Stimulated activated CD8-positive, alpha-beta memory T cell treated with anti-CD3 and anti-CD28 coated beads, Interleukin-15, amount 100 ng/mL, for 48 hours (primary cell): Measurements from ENCODE around the gene ANKRD13C.
"Not testable (repeated sequence)": the region's sequence is repeated elsewhere in the genome, so short reads cannot be mapped to it uniquely, and the experiment has no call there.

Experiments
- DNase-seq, 2 donors: peaks; one replicate each; pipeline ENCODE4 v3.0.0-alpha.2; 2020; ENCODE audit warnings: low read depth in 2 of 2

Gene ANKRD13C

GRCh38 chr1:70360321-70360720 lies 5.8 kb upstream of the ANKRD13C start:
- no peak for DNase-seq

- DNase-seq, result no peak
These were observed 4.5 kb upstream of the ANKRD13C start for GRCh38 chr1:70358921-70359564.

- no peak for DNase-seq
These were observed 1.4 kb upstream of the ANKRD13C start for GRCh38 chr1:70355920-70356319.

DNA sequence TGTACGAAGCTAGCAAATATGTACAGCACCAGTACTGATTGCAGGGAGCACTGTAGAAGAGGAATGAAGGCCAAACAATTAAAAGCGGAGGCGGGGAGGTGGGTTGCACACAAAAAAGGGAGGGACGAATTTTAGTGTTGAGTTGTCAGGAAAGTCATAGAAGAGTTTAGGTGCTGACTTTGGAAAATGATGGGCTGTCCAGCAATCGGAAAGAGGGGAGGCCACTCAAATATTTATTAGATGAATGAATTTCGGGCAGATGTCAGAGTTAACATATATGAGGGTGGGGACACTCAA lies 537 bp upstream of the ANKRD13C start:
- DNase-seq, result no peak

DNA sequence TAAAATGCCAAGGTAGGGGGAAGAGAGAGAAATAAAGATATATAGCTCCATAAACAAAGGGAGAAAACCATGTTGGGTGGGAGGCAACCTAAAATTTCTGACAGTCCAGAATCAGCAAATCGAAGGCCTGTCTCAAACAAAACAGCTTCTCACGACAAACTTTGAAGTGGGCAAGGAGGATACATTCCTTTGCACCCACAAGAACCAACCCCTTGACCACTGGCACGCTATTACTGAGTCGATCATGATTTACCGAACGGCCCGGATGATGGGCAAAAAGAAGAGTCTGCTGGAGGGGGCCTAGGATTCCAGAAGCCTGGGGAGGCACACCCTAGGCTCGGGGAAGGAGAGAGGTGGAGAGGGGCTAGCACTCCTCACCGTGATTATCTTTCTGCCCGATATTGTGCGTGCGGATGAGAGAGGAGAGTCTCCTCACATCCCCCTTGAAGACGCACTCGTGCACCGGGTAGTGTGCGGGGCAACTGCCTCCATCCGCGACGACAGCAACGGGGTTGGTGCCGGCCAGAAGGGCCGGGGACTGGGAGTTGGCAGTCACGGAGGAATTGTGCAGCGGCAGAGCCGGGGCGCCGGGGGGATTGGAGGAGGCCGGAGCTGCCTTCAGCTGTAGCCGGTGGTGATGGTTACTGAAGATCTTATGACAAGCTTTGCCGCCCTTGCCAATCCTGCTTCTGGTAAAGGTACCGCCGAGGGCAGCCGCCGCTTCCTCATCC lies 756 bp downstream of the ANKRD13C start:
- DNase-seq, result peak; percentile 12 to 32

- DNase-seq, result no peak
These were observed 1.5 kb downstream of the ANKRD13C start for GRCh38 chr1:70353044-70353443.

- DNase-seq, result not testable (repeated sequence)
These were observed 4.7 kb downstream of the ANKRD13C start for GRCh38 chr1:70349799-70350198.

DNA sequence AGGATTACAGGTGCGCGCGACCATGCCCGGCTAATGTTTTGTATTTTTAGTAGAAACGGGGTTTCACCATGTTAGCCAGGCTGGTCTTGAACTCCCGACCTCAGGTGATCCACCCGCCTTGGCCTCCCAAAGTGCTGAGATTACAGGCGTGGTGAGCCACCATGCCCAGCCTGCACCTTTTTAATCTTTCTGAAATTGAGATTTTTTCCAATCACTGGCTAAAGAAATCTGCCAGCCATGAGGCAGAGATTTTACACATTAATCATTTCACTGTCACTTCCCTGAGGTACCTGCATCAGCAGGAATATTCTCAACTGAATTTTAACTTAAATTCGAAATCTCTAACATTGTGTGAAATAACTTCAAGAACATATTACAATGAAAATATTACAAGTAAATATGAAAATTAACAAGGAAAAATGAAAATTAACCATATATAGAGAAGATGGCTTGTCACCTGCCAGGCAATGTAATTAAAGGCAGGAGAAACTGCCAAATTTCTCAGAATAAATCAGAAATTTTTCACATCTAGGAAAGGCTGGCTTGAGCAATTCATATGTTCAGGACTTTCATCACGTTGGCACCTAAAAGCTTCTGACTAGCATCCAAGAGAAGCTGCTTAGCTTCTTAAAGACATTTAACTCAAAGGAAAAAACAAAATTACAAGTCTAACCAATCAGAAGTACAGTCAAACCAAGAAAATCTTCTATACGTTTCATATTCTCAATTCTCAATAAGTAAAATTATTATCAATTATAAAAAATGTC lies 5.9 kb downstream of the ANKRD13C start:
- no peak for DNase-seq

DNA sequence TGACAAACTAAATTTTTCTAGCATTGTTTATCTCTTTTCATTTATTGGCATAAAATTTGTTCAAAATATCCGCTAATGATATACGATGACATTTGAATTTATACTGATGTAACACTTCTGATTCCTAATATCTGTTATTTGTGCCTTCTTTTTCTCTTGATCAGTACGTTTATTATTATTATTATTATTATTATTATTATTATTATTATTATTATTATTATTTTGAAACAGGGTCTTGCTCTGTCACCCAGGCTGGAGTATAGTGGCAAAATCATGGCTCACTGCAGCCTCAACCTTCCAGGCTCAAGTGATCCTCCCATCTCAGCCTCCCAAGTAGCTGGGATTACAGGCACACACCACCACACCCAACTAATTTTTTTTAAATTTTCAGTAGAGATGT lies 14.9 kb downstream of the ANKRD13C start:
- DNase-seq, result not testable (repeated sequence)

DNA sequence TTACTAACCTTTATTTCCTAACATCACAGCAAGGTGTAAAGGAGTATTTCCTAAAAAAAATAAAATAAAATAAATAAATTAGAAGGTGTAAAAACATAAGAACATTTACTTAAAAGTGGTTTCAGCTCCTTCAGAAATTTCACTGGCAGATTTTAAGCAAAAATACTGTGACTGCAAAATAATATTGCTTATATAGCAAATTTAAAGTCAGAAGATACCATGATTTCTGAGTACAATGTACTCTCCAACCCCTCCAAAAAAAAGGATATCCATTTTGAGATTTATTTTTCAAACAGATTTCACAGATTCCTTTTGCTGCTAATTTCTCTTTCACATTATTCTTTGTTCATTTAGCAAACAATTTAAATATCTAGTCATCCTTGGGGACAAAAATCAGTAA lies 18.5 kb downstream of the ANKRD13C start:
- no peak for DNase-seq

DNA sequence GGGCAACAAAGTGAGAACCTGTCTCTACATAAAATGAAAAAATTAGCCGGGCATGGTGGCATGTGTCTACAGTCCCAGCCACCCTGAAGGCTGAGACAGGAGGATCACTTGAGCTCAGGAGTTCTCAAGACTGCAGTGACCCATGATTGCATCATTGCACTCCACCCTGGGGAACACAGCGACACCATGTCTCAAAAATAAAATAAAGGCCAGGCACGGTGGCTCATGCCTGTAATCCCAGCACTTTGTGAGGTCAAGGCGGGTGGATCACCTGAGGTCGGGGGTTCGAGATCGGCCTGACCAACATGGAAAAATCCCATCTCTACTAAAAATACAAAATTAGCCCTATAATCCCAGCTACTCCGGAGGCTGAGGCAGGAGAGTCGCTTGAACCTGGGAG lies 20.1 kb downstream of the ANKRD13C start:
- no peak for DNase-seq

- DNase-seq, result no peak
These were observed 21.3 kb downstream of the ANKRD13C start for GRCh38 chr1:70333245-70333644.

DNA sequence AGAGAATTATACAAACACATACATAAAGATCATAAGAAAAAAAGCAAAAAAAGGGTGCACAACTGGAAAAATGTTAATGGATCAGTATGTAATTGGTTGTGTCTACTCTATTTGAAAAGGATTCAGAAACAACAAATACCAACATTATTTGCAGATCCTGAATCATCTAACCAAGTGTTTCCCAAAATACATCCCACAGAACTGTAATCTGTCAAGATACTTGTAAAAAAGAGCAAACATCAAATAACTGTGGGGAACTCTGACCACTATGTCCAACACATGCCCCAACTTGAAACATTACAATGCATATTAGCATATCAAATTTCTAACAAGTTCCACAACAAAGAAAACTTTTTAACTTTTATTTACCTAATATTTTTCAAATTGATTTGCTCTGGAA lies 22.6 kb downstream of the ANKRD13C start:
- DNase-seq, result no peak

DNA sequence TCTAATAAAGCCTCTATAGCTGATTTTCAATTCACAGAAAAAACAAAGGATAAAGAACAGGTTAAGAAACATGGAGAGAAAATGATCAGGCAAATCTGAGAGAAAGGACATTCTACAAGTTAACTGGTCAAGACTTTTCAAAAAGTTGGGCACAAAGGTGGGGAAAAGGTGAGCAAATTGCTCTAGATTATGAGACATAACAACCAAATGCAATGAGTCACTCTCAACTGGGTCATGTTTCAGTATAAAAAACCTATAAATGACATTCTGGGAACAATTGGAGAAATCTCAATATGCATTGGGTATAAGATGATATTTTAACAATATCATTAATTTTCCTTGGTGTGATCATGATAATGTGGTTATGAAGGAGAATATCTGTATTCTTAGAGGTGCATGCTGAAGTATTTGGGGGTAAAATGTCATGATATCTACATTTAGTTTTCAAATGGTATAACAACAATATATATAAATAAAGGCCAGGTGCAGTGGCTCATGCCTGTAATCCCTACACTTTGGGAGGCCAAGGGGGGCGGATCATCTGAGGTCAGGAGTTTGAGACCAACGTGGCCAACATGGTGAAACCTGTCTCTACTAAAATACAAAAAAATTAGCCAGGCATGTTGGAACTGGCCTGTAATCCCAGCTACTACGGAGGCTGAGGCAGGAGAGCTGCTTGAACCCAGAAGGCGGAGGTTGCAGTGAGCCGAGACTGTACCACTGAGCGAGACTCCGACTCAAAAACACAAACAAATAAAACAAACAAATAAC lies 27.0 kb downstream of the ANKRD13C start:
- no peak for DNase-seq

DNA sequence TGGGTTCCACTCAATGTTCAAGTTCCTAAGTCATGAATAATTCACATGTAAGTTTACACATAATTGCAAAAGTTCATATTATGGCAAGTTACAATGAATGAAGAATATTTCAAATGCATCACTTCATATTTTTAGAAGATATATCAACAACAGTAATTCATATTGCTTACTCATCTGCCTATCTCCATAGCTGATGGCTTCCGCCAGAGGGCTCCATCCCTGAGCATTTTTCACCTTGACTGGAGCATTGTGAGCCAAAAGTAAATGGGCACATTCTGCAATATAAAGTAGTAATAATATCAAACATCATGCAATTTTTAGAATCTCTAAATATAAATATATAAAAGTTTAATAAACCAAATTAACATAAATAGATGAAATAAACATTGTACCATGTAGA lies 29.8 kb downstream of the ANKRD13C start:
- no peak for DNase-seq

- DNase-seq, result no peak
These were observed 34.8 kb downstream of the ANKRD13C start for GRCh38 chr1:70319750-70320149.

GRCh38 chr1:70318191-70318590 lies 36.3 kb downstream of the ANKRD13C start:
- no peak for DNase-seq

DNA sequence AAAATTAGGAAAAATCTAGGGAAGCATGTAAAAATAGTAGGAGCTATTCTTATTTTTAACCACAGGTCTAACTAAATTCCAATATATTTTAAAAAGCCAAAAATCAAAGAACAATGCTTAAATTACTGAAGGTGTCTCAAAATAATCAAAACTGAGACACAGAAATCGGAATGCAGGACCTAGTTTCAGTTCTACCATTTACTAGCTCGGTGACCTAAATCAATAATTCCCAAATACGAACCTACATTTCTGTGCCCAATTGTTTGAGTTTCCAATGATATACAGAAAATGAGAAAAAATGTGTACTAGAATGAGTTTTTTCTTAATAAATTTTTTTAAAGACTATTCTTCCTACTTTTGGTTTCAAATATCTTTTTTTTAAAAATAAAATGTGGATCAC lies 37.4 kb downstream of the ANKRD13C start:
- DNase-seq, result no peak

DNA sequence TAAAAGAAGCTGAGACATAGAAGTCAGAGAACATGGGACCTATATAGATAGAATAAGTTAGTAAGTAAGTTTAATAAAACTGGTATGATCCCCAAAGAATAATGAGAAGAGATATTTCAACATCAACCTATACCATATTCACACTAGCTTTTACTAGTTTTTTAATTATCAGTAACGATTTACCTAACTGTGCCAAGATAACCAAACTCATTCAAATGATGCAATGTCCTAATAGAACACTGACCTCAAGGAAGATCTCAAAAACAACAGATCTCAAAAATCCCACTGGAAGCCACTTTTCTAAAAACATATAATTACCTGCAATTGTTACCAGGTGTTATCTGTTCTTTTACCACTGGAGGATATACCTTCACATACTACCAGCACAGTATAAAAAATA lies 38.7 kb downstream of the ANKRD13C start:
- no peak for DNase-seq

DNA sequence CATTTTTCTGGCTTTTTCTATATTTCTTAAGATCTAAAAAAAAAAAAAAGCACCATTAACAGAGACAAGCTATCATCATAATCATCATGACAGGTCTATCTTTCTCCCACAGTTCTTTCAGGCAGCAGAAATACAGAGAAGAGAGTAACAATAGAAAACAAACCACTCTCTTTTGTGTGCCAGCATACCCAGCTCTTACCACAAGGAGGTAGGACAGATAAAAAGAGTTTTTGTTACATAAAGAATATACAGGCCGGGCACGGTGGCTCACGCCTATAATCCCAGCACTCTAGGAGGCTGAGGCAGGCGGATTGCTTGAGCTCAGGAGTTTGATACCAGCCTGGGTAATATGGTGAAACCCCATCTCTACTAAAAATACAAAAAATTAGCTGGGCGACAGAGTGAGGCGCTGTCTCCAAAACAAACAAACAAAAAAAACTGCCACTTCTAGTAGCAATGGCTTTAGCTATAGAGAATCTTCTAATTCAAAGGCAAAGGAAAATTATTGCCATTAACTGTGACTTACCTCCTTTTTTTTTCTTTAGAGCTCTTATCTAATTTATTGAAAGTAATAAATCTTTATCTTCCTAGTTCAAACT lies 39.7 kb downstream of the ANKRD13C start:
- no peak for DNase-seq

GRCh38 chr1:70311369-70311768 lies 43.2 kb downstream of the ANKRD13C start:
- DNase-seq, result no peak

DNA sequence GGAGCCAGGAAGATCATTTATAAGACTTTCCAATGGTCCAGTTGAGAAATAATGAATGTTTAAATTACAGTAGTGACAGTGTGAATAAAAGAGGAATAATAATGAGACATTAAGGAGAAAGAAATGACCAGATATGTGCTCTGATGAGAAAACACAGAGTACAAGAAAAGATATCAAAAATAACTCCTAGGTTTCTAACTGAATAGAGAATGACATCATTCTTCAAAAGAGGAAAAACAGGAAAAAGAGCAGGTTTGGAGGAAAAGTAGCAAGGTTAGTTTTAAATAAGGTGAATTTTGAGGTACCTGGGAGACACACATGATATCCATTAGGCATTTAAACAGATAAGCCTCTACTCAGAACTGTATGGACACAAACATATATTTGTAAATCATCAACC lies 55.0 kb downstream of the ANKRD13C start:
- DNase-seq, result no peak
